Uterus (tissue), 2 donors: ENCODE measurements around the gene MKS1.

Experiments
- POLR2A ChIP-seq, 2 donors: fragments of 450-650 bp; IDR thresholded peaks; one replicate each; pipeline ENCODE4 v1.6.1; 2016; ENCODE audit warnings: antibody characterized with exemption in 2 of 2, mild to moderate bottlenecking in 1 of 2, moderate library complexity in 1 of 2
- TF ChIP-seq, protein P1 (sequence below), 4 experiments: fragments of 200-600 bp in 2 of 4; fragments of 450-650 bp in 2 of 4; sonication (generic) in 2 of 4; IDR thresholded peaks; one replicate each; pipeline ENCODE4 v1.5.1; 2016 to 2019; ENCODE audit warnings: antibody characterized with exemption in 4 of 4, mild to moderate bottlenecking in 2 of 4, moderate library complexity in 1 of 4

GRCh38 chr17:58254803-58255202 lies 35.7 kb upstream of the MKS1 start:
- TF ChIP-seq, protein P1, sequence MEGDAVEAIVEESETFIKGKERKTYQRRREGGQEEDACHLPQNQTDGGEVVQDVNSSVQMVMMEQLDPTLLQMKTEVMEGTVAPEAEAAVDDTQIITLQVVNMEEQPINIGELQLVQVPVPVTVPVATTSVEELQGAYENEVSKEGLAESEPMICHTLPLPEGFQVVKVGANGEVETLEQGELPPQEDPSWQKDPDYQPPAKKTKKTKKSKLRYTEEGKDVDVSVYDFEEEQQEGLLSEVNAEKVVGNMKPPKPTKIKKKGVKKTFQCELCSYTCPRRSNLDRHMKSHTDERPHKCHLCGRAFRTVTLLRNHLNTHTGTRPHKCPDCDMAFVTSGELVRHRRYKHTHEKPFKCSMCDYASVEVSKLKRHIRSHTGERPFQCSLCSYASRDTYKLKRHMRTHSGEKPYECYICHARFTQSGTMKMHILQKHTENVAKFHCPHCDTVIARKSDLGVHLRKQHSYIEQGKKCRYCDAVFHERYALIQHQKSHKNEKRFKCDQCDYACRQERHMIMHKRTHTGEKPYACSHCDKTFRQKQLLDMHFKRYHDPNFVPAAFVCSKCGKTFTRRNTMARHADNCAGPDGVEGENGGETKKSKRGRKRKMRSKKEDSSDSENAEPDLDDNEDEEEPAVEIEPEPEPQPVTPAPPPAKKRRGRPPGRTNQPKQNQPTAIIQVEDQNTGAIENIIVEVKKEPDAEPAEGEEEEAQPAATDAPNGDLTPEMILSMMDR (IDR thresholded peaks at IDR 0.05) = no peak
- TF ChIP-seq POLR2A (IDR thresholded peaks at IDR 0.05) = no peak
